Adrenal gland (tissue), 5 donors: ENCODE results near the gene OR6A2.
"Not testable (repeated sequence)": the region's sequence is repeated elsewhere in the genome, so short reads cannot be mapped to it uniquely, and the experiment has no call there.

Experiments used
- CTCF ChIP-seq, 6 experiments: fragments of 450-650 bp in 4 of 6; fragments of 200-600 bp in 2 of 6; sonication (generic) in 1 of 6; IDR thresholded peaks; 1 replicate in 5 of 6; 2 replicates in 1 of 6; pipeline versions ENCODE4 v1.5.1 to v1.8.0; 2016 to 2021; ENCODE audit warnings: antibody characterized with exemption in 6 of 6, mild to moderate bottlenecking in 2 of 6, moderate library complexity in 1 of 6
- POLR2A ChIP-seq, 2 donors: fragments of 450-650 bp; IDR thresholded peaks; one replicate each; pipeline ENCODE4 v1.6.1; 2017; ENCODE audit warnings: antibody characterized with exemption in 2 of 2, mild to moderate bottlenecking in 2 of 2, moderate library complexity in 1 of 2
- donor health status: DM: no; HTN: no; CAD: no.

GRCh38 chr11:6801075-6801474 is 1.6 kb upstream of the OR6A2 start:
- not testable (repeated sequence) for TF ChIP-seq CTCF, POLR2A (IDR thresholded peaks at IDR 0.05)
